GM12892 (cell line): ENCODE data around the gene KCNG4.

Experiments
- DNase-seq: peaks from one replicate; pipeline ENCODE4 v3.0.0; 2011; ENCODE audit not compliant: insufficient read length
- FAIRE-seq: peaks from 2 replicates; lab custom pipeline; 2011; peaks lifted over from hg19 to GRCh38; lab: Jason Lieb, UNC
- POLR2A ChIP-seq: IDR thresholded peaks from 2 replicates; pipeline ENCODE4 v1.6.1; 2011; ENCODE audit warnings: low read depth, low read length, control low read depth
- POLR2AphosphoS5 ChIP-seq: IDR thresholded peaks from 2 replicates; pipeline ENCODE4 v1.6.1; 2011; ENCODE audit warnings: low read depth, low read length, control low read depth
- TAF1 ChIP-seq: IDR thresholded peaks from 2 replicates; pipeline ENCODE4 v1.6.1; 2011; ENCODE audit warnings: low read depth, mild to moderate bottlenecking, control low read depth, low read length, borderline replicate concordance

The KCNG4 gene

GRCh38 chr16:84243732-84244131 lies 3.9 kb upstream of the KCNG4 start:
- DNase-seq (no peak), FAIRE-seq (no peak)
- TF ChIP-seq TAF1 (no peak), POLR2AphosphoS5 (no peak), POLR2A (no peak)

- FAIRE-seq: no peak
- TF ChIP-seq POLR2A (no peak), POLR2AphosphoS5 (no peak), TAF1 (no peak)
- DNase-seq: no peak
Observed at GRCh38 chr16:84242839-84243238, 3.0 kb upstream of the KCNG4 start.

GRCh38 chr16:84241778-84242177 lies 2.0 kb upstream of the KCNG4 start:
- DNase-seq (no peak), FAIRE-seq (no peak)
- no peak for TF ChIP-seq POLR2A
- no peak for TF ChIP-seq POLR2AphosphoS5
- no peak for TF ChIP-seq TAF1

GRCh38 chr16:84240455-84240854 lies 643 bp upstream of the KCNG4 start:
- TF ChIP-seq POLR2AphosphoS5: no peak
- TF ChIP-seq TAF1: no peak
- FAIRE-seq: no peak
- no peak for DNase-seq

GRCh38 chr16:84239141-84239769 lies 557 bp downstream of the KCNG4 start:
- TF ChIP-seq TAF1: no peak
- TF ChIP-seq POLR2AphosphoS5: no peak
- no peak for TF ChIP-seq POLR2A
- FAIRE-seq (no peak), DNase-seq (no peak)

- DNase-seq (no peak), FAIRE-seq (no peak)
- TF ChIP-seq POLR2A (no peak), TAF1 (no peak), POLR2AphosphoS5 (no peak)
Observed at GRCh38 chr16:84237994-84238750, 1.6 kb downstream of the KCNG4 start.

- TF ChIP-seq POLR2A (no peak), POLR2AphosphoS5 (no peak), TAF1 (no peak)
- FAIRE-seq (no peak), DNase-seq (no peak)
Observed at GRCh38 chr16:84236671-84237070, 3.1 kb downstream of the KCNG4 start.

- no peak for TF ChIP-seq POLR2A
- no peak for TF ChIP-seq TAF1
- TF ChIP-seq POLR2AphosphoS5: no peak
- FAIRE-seq (no peak), DNase-seq (no peak)
Observed at GRCh38 chr16:84234321-84235241, 5.2 kb downstream of the KCNG4 start.

GRCh38 chr16:84233748-84234147 lies 6.1 kb downstream of the KCNG4 start:
- no peak for DNase-seq
- TF ChIP-seq TAF1 (no peak), POLR2AphosphoS5 (no peak)
- no peak for FAIRE-seq

GRCh38 chr16:84232969-84233368 lies 6.8 kb downstream of the KCNG4 start:
- no peak for TF ChIP-seq TAF1
- no peak for TF ChIP-seq POLR2AphosphoS5
- no peak for TF ChIP-seq POLR2A
- DNase-seq (no peak), FAIRE-seq (no peak)

GRCh38 chr16:84232060-84232459 lies 7.8 kb downstream of the KCNG4 start:
- FAIRE-seq (no peak), DNase-seq (no peak)
- no peak for TF ChIP-seq POLR2A
- TF ChIP-seq POLR2AphosphoS5: no peak
- no peak for TF ChIP-seq TAF1

- DNase-seq (no peak), FAIRE-seq (no peak)
- no peak for TF ChIP-seq POLR2AphosphoS5
Observed at GRCh38 chr16:84229471-84229870, 10.3 kb downstream of the KCNG4 start.
